HG03095 (cell line): Measurements from ENCODE around the gene ZNF253.
"Not testable (repeated sequence)": the region's sequence is repeated elsewhere in the genome, so short reads cannot be mapped to it uniquely, and the experiment has no call there.

Experiments used
- ATAC-seq: cut with Tn5 transposase; IDR thresholded peaks from one replicate; pipeline ENCODE4 v1.9.1; 2021; ENCODE audit warnings: moderate library complexity; ENCODE audit not compliant: unreplicated experiment

The ZNF253 gene

DNA sequence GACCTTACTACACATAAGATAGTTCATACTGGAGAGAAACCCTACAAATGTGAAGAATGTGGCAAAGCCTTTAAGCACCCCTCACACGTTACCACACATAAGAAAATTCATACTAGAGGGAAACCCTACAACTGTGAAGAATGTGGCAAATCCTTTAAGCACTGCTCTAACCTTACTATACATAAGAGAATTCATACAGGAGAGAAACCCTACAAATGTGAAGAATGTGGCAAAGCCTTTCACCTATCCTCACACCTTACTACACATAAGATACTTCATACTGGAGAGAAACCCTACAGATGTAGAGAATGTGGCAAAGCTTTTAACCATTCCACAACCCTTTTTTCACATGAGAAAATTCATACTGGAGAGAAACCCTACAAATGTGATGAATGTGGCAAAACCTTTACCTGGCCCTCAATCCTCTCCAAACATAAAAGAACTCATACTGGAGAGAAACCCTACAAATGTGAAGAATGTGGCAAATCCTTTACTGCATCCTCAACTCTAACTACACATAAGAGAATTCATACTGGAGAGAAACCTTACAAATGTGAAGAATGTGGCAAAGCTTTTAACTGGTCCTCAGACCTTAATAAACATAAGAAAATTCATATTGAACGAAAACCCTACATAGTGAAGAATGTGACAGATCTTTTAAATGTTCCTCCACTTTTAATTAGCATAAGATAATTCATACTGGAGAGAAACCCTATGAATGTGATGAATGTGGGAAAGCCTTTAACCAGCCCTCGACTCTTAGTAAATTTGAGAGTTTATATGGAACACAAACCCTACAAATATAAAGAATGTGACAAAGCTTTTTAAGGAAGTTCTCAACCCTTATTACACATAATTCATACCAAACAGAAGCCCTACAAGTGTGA, 26.6 kb downstream of the ZNF253 start:
- ATAC-seq, result not testable (repeated sequence)

DNA sequence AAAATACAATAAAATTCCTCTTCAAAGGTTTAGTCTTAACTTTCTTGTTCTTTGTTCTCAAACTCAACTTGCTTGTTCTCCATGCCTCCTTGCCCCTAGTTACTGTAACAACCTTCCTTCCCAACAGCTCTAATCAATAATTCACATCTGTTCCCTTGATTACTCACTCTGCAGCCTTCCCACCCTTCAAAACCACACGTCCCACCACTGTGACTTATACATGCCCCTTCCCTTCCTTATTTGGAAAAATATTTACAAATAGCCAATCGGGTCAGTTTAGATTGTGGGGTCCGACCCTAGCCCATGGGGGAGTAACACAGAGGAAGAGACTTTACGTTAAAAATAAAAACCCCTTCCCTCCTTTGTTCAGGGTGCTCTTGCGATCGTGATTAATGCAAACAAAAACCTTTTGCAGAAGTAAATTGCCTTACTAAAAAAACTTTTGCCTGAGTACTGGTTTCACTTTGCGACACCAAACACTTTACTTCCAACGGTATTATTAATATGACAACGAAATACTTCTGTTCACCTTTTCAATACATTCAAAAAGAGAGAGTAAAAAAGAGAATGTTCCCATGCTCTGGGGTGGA, 34.6 kb downstream of the ZNF253 start:
- ATAC-seq, result no peak

DNA sequence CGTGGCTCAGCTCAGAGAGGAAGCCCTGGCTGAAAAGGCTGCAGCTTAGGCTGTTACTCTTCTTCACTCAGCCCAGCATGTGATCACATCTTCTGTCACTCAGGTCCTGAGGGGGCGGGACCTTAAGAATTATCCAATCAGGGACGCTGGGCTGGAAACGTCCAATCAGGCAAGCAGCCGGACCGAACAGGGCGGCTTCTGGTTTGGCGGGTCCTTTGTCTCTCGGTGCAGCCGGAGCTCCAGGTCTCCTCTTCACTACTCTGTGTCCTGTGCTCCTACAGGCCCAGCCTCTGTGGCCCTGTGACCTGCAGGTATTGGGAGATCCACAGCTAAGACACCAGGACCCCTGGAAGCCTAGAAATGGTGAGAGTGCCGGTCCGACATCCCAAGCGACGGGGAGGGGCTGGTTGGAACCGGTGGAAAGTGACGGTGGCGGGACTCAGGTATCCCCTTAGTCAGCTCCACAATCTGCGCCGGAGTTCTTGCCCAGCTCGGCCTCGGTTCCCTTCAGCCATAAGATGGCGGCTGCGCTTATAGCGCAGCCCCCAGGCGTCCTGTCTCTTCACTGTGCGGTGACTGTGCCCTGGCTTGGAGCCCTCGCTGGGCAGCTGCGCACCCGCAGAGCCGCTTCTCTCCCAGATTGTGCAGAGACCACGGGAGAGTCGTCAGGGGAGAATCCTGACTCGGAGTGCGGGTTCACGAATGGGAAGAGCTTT, 35.2 kb downstream of the ZNF253 start, which contains the start of gene ZNF93:
TSS of gene ZNF93 (plus strand) at position 218 of the 716 bp plus-strand sequence. CDS start at position 361, 143 bp downstream.
- peak; percentile 86 for ATAC-seq

DNA sequence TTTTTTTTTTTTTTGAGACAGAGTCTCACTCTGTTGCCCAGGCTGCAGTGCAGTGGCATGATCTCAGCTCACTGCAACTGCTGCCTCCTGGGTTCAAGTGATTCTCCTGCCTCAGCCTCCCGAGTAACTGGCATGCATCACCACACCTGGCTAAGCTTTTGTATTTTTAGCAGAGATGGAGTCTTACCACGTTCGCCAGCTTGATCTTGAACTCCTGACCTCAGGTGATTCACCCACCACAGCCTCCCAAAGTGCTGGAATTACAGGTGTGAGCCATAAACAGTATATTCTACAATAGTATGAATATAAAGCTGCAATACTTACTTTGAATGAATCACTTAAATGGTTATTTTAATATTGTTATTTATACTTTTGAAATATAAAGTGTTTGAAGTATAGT, 41.9 kb downstream of the ZNF253 start:
- ATAC-seq, result not testable (repeated sequence)

DNA sequence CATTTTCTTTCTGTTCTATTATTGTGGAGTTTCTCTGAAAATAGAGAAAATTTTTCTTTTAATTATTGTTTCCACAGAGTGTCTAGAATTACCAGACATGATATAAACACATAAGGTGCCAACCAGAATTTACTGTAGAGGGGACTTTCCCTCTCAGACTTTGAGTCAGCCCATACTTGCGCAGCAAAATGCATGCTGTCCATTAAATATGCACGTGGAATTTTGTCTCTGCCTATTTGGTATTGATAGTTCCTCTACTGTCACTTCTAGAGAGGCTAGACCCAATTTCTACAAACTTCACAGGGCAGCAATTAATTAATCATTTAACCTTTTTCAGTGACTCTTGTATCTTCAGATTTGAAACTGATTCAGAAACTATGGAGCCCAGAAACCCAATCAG, 44.0 kb downstream of the ZNF253 start:
- ATAC-seq, result no peak

DNA sequence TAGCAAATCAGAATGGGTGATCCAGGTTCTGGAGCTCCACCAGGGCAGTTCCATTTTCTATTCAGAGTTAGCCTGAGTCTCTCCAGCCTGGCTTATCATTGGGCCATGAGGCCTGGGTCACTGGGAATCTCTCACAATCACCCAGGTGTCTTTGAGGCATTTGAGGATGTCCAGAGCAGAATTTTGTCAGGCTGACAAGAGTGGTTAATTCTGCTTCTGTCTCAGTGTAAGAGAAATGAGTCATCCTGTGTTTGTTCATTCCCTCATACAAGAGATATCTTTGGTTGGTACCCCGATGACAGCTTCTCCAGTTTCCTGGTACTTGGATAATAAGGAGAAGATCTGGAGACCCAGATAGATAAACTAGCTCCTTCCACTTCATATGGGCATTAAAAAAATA, 45.5 kb downstream of the ZNF253 start:
- ATAC-seq, result no peak

DNA sequence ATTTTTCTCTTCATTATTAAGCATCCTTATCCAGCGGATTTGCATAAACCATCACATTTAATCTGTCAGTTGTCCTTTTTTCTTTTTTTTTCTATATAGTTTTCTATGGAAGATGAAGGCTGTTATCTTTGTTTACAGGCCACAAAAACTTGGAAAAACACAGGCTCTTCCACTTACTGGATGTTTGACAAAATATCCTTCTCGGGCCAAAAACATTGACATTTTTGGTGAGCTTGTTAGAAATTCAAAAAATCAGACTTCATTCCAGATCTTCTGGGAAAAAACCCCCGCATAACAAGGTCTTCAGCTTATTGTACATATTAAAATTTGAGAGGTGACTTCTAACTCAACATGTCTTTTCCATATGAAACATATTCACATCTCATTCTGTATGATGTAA, 48.9 kb downstream of the ZNF253 start:
- no peak for ATAC-seq

DNA sequence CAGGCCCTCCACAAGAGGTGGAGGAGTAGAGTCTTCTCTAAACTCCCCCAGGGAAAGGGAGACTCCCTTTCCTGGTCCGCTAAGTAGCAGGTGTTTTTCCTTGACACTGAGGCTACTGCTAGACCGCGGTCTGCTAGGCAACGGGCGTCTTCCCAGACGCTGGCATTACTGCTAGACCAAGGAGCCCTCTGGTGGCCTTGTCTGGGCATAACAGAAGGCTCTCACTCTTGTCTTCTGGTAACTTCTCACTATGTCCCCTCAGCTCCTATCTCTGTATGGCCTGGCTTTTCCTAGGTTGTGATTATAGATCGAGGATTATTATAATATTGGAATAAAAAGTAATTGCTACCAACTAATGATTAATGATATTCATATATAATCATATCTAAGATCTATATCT, 64.7 kb downstream of the ZNF253 start:
- ATAC-seq, result not testable (repeated sequence)

DNA sequence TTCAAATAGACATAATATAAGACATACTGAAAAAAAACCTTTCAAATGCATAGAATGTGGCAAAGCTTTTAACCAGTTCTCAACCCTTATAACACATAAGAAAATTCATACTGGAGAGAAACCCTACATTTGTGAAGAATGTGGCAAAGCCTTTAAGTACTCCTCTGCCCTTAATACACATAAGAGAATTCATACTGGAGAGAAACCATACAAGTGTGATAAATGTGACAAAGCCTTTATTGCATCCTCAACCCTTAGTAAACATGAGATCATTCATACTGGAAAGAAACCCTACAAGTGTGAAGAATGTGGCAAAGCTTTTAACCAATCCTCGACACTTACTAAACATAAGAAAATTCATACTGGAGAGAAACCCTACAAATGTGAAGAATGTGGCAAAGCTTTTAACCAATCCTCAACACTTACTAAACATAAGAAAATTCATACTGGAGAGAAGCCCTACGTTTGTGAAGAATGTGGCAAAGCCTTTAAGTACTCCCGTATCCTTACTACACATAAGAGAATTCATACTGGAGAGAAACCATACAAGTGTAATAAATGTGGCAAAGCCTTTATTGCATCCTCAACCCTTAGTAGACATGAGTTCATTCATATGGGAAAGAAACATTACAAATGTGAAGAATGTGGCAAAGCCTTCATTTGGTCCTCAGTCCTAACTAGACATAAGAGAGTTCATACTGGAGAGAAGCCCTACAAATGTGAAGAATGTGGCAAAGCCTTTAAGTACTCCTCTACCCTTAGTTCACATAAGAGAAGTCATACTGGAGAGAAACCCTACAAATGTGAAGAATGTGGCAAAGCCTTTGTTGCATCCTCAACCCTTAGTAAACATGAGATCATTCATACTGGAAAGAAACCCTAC, 68.0 kb downstream of the ZNF253 start:
- ATAC-seq, result not testable (repeated sequence)

DNA sequence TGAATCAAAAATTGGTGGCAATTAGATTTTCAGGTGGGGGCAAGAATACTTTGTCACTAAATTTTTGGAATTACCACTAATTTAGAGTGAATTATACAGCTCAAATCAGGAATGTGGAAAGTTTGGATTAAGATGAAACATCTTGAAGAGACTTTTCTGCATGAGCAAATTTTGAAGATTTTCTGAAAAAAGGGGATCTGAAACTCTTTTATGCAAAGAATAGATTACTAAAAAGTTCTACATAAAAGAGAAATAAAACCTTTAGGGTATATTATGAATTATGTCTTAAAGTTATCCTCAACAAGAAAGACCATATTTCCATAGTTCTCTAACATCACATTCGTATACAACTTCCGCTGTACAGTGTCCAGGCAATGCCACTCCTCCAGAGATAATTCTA, 71.7 kb downstream of the ZNF253 start:
- no peak for ATAC-seq

DNA sequence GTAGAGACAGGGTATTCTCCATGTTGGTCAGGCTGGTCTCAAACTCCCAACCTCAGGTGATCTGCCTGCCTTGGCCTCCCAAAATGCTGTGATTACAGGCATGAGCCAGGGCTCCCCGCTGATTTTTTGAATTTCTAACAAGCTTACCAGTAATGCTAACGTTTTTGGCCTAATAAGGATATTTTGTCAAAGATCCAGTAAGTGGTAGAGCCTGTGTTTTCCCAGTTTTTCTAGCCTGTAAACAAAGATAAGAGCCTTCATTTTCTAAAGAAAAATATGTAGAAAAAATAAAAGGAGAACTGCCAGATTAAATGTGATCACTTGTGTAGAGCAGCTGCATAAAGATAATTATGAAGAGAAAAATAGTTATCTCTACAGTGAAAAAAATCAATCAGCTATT, 72.8 kb downstream of the ZNF253 start:
- no peak for ATAC-seq

DNA sequence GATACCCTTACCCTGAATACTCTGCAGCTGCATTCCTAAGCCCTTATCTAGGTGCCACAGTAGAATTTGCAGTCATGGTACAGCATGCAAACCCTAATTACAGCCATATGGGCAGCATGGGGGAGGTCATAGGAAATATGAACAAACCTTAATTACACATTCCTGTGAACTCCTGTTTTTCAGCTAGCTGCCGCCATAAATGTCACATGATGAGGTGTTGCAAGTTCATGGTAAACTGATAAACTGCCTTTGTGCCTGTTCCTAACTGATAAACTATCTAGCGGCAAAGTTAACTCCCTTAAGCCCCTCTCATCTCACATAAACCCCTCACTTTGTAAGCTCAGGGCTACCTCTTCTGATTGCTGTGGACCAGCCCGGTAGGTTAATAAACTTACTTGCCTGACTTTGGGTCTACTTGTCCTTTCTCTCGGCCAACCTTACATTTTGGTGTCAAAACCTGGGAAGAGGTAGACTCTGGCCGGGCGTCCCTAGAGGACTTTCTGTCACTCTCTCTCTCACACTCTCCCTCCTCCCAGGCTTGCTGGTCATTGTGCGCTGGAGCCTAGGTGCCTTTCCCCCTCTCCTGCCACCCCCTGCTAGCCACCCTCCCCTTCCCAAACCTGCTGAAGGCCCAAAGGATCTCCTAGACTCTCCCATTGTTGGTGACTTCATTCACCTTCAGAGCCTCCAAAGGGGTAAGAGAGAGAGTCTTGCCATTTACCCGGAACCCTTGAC, 78.3 kb downstream of the ZNF253 start:
- ATAC-seq, result no peak
